Upper lobe of right lung (tissue), 1 donor: ENCODE measurements around the gene CLCN2. TPM values are rescaled to one million over a fixed set of nuclear protein-coding genes. Genes with fewer than 3 reads are reported as not detected.

Experiments used
- ATAC-seq: fragments of 200-7000 bp; cut with Tn5 transposase; one replicate; pipeline ENCODE4 v1.9.1; 2020; ENCODE audit warnings: mild to moderate bottlenecking, moderate library complexity
- DNase-seq: peaks from one replicate; pipeline ENCODE4 v3.0.0-alpha.2; 2020
- H3K27ac ChIP-seq: fragments of 200-600 bp; one replicate; pipeline ENCODE4 v1.8.0; 2022
- H3K27me3 ChIP-seq: fragments of 200-600 bp; one replicate; pipeline ENCODE4 v1.8.0; 2022; ENCODE audit warnings: mild to moderate bottlenecking
- H3K36me3 ChIP-seq: fragments of 200-600 bp; one replicate; pipeline ENCODE4 v1.8.0; 2022
- H3K4me1 ChIP-seq: fragments of 200-600 bp; one replicate; pipeline ENCODE4 v1.8.0; 2022
- H3K4me3 ChIP-seq: fragments of 200-600 bp; one replicate; pipeline ENCODE4 v1.8.0; 2022; ENCODE audit warnings: mild to moderate bottlenecking
- H3K9me3 ChIP-seq: fragments of 200-600 bp; one replicate; pipeline ENCODE4 v1.8.0; 2022
- intact Hi-C: fragments of 100-400 bp; cut with DNase I; formaldehyde crosslinking; loops from one replicate; pipeline ENCODE4 v1.11.0; 2022
- total RNA-seq: library from RNA; stranded (reverse); fragmentation: NEBNext Ultra II Directional; extraction: Animal tissue kit (Norgen Biotek cat#: 25700); gene quantifications from one replicate; pipeline ENCODE4 v1.2.1, GENCODE V29; 2021
- TF ChIP-seq, protein P1 (sequence below): fragments of 200-600 bp; IDR thresholded peaks from one replicate; pipeline ENCODE4 v1.8.0; 2022; ENCODE audit warnings: antibody characterized with exemption
- donor health status: DM: no; HTN: yes; CAD: no; lungs with severe emphysema.

The CLCN2 gene
- total RNA-seq, 1 donor from 2014 or later = 3.8 TPM

DNA sequence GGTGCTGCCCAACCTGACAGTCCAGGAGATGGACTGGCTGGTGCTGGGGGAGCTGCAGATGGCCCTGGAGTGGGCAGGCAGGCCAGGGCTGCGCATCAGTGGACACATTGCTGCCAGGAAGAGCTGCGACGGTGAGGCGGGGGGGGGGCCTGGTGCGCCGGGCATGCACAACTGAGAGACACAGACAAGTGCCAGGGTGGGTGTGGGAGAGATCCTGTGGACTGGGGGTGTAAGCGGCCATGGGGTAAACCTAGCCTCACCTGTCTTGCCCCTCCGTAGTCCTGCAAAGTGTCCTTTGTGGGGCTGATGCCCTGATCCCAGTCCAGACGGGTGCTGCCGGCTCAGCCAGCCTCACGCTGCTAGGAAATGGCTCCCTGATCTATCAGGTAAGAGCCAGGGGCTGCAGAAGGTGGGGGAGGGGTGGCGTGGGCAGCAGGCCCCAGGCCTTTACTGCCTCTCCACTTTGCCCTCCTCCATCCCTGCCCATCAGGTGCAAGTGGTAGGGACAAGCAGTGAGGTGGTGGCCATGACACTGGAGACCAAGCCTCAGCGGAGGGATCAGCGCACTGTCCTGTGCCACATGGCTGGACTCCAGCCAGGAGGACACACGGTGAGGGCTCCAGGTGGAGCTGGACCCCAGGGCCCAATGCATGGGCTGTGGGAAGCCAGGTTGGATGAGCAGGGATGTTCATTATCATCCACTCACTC lies 21.8 kb upstream of the CLCN2 start:
- H3K9me3 ChIP-seq = no peaks in the 10 kb centered on the region
- peaks cover 21% of the 10 kb centered on the region for H3K27me3 ChIP-seq
- H3K4me3 ChIP-seq = no peak overlapping the region
- no peak for DNase-seq
- no peak for ATAC-seq
- no peaks in the 10 kb centered on the region for H3K36me3 ChIP-seq
- intact Hi-C loops = no loop called here
- H3K27ac ChIP-seq = no peak overlapping the region
- H3K4me1 ChIP-seq = peaks cover 12% of the 10 kb centered on the region
- TF ChIP-seq, protein P1, sequence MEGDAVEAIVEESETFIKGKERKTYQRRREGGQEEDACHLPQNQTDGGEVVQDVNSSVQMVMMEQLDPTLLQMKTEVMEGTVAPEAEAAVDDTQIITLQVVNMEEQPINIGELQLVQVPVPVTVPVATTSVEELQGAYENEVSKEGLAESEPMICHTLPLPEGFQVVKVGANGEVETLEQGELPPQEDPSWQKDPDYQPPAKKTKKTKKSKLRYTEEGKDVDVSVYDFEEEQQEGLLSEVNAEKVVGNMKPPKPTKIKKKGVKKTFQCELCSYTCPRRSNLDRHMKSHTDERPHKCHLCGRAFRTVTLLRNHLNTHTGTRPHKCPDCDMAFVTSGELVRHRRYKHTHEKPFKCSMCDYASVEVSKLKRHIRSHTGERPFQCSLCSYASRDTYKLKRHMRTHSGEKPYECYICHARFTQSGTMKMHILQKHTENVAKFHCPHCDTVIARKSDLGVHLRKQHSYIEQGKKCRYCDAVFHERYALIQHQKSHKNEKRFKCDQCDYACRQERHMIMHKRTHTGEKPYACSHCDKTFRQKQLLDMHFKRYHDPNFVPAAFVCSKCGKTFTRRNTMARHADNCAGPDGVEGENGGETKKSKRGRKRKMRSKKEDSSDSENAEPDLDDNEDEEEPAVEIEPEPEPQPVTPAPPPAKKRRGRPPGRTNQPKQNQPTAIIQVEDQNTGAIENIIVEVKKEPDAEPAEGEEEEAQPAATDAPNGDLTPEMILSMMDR = no peak

DNA sequence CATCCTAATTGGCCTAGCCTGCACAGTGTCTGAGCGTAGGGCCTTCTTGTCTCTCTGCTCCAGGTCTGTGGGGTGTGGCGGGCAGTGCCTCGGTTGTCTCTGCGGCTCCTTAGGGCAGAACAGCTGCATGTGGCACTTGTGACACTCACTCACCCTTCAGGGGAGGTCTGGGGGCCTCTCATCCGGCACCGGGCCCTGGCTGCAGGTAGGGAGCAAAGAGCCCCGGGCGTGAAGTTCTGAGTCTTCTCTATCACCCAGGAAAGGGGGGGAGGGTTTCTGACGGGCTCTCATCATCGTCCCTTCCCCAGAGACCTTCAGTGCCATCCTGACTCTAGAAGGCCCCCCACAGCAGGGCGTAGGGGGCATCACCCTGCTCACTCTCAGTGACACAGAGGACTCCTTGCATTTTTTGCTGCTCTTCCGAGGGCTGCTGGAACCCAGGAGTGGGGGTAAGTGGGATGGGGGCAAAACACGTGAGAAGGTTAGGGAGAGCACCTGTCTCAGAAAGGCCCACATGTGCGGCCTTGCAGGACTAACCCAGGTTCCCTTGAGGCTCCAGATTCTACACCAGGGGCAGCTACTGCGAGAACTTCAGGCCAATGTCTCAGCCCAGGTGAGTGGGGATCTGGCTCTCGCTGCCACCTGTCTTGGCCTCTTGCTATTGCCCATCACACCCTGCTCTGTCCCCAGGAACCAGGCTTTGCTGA lies 21.1 kb upstream of the CLCN2 start:
- DNase-seq (no peak), ATAC-seq (no peak)
- TF ChIP-seq, protein P1 = no peak
- Histone ChIP-seq H3K27me3 (peaks cover 21% of the 10 kb centered on the region), H3K9me3 (no peaks in the 10 kb centered on the region), H3K36me3 (no peaks in the 10 kb centered on the region), H3K27ac (no peak overlapping the region), H3K4me3 (no peak overlapping the region), H3K4me1 (peaks cover 12% of the 10 kb centered on the region)
- intact Hi-C loops = no loop called here

DNA sequence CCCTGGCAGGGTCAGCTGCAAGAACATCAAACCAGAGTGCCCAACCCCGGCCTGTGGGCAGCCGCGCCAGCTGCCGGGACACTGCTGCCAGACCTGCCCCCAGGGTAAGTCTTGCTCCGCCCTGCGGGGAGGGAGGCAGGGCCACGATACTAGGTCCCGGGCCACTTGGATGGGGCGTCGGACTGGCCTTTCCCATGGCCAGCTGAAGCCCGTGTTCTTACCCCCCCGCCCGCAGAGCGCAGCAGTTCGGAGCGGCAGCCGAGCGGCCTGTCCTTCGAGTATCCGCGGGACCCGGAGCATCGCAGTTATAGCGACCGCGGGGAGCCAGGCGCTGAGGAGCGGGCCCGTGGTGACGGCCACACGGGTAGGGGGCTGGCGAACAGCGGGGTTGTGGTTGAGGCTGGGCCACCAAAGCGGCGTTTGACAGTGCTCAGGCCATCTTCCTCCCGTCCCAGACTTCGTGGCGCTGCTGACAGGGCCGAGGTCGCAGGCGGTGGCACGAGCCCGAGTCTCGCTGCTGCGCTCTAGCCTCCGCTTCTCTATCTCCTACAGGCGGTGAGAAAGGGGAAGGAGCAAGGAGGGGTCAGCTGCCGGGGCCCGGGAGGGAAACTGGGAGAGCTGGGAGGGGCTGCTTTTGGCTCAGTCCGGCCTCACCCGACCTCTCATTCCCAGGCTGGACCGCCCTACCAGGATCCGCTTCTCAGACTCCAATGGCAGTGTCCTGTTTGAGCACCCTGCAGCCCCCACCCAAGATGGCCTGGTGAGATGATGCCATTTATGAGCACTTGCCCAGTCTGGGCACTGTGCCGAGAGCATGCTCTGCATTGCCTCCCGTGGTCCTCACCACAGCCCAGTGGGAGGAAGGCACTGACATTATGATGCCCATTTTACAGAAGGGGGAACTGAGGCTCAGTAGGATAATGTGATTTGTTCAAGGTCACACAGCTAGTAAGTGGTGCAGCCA lies 20.1 kb upstream of the CLCN2 start:
- H3K4me1 ChIP-seq = peaks cover 12% of the 10 kb centered on the region
- no peak for DNase-seq
- H3K36me3 ChIP-seq = no peaks in the 10 kb centered on the region
- H3K9me3 ChIP-seq = no peaks in the 10 kb centered on the region
- TF ChIP-seq, protein P1 = no peak
- peak overlapping the region; percentile 48 for H3K4me3 ChIP-seq
- intact Hi-C loops = no loop called here
- ATAC-seq = peak; percentile 50
- H3K27me3 ChIP-seq = peaks cover 25% of the 10 kb centered on the region
- no peak overlapping the region for H3K27ac ChIP-seq

DNA sequence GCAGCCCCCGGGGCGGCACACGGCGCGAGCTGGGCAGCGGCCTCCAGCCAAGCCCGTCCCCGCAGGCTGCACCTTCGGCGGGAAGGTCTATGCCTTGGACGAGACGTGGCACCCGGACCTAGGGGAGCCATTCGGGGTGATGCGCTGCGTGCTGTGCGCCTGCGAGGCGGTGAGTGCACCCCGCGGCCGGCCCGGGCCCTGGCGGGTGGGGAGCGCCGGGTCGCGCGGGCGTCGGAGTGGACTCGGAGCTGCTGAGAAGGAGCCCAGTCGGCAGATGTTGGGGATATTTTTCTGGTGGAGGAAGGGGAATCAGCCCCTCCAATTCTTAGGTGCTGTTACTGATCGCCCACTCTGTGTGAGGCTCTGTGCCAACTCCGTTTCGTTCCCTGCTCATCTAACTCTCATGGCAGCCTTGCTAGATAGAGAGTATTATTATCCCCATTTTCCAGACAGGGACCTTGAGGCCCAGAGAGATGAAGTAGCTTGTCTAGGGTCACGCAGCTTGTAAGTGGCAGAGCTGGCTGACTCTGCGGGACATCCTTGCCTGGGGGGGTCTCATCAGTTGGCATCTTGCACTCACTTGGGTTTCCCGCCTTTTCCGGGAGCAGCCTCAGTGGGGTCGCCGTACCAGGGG lies 19.3 kb upstream of the CLCN2 start:
- Histone ChIP-seq H3K9me3 (no peaks in the 10 kb centered on the region), H3K27ac (no peak overlapping the region), H3K4me3 (peak overlapping the region; percentile 48), H3K36me3 (no peaks in the 10 kb centered on the region), H3K4me1 (peaks cover 12% of the 10 kb centered on the region), H3K27me3 (peaks cover 25% of the 10 kb centered on the region)
- ATAC-seq = no peak
- intact Hi-C loops = no loop called here
- DNase-seq = no peak
- TF ChIP-seq, protein P1 = no peak

DNA sequence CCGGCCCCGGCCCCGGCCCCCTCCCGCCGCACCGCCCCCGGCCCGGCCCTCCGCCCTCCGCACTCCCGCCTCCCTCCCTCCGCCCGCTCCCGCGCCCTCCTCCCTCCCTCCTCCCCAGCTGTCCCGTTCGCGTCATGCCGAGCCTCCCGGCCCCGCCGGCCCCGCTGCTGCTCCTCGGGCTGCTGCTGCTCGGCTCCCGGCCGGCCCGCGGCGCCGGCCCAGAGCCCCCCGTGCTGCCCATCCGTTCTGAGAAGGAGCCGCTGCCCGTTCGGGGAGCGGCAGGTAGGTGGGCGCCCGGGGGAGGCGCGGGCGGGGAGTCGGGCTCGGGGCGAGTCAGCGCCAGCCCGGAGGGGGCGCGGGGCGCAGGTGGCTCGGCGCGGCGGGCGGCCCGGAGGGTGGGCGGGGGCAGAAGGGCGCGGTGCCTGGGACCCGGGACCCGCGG lies 18.8 kb upstream of the CLCN2 start:
- Histone ChIP-seq H3K9me3 (no peaks in the 10 kb centered on the region), H3K4me1 (peaks cover 12% of the 10 kb centered on the region), H3K27ac (no peak overlapping the region), H3K36me3 (no peaks in the 10 kb centered on the region), H3K27me3 (peaks cover 25% of the 10 kb centered on the region), H3K4me3 (peak overlapping the region; percentile 48)
- intact Hi-C loops = no loop called here
- peak; percentile 55 for ATAC-seq
- peak; percentile 83 for DNase-seq
- TF ChIP-seq, protein P1 = no peak
